Mononuclear cell (primary cell): ENCODE data around the gene NRP2. TPM values are rescaled to one million over a fixed set of nuclear protein-coding genes. Genes with fewer than 3 reads are reported as not detected.

Experiments
- H3K27me3 ChIP-seq: 2 replicates; pipeline ENCODE4 v1.6.0; 2011; ENCODE audit warnings: low read length, control low read depth; ENCODE audit not compliant: insufficient read depth
- H3K4me1 ChIP-seq: 2 replicates; pipeline ENCODE4 v1.5.1; 2011; ENCODE audit warnings: mild to moderate bottlenecking, low read length, control low read depth; ENCODE audit not compliant: insufficient read depth
- H3K4me3 ChIP-seq: 2 replicates; pipeline ENCODE4 v1.5.1; 2011; ENCODE audit warnings: mild to moderate bottlenecking, low read length, moderate library complexity
- H3K9me3 ChIP-seq: 2 replicates; pipeline ENCODE4 v1.5.1; 2011; ENCODE audit warnings: low read depth, mild to moderate bottlenecking, control low read depth, low read length
- total RNA-seq: library from RNA; depleted of rRNA; stranded (reverse); fragments of >200 nt; gene quantifications from one replicate; pipeline ENCODE4 v1.2.3, GENCODE V29; 2012

The NRP2 gene
- total RNA-seq, 1 donor = 7.5 TPM

DNA sequence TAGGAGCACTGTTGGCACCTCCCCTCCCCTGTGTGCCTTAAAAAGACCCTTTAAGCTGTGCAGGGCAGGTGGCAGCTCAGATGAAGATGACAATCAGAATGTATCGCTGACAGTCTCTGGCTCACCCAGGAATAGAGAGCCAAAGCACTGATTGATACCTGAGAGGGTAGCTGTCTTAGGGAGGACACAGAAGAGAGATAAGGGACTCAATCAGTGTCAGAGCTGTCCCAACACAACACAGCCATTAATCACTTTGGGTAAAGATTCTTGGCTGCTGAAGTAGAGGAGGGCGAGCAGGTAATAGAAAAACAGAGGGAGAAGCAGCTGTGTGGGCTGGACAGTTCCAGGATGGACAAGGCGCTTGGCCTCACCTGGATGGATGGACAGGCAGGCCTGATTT lies 124.9 kb downstream of the NRP2 start:
- no peaks in the 10 kb centered on the region for H3K4me1 ChIP-seq
- H3K27me3 ChIP-seq = no peaks in the 10 kb centered on the region
- H3K9me3 ChIP-seq = no peaks in the 10 kb centered on the region
- no peak overlapping the region for H3K4me3 ChIP-seq

- Histone ChIP-seq H3K9me3 (no peaks in the 10 kb centered on the region), H3K4me1 (no peaks in the 10 kb centered on the region), H3K27me3 (no peaks in the 10 kb centered on the region), H3K4me3 (no peak overlapping the region)
Measured at GRCh38 chr2:205807758-205808157, 125.5 kb downstream of the NRP2 start.

DNA sequence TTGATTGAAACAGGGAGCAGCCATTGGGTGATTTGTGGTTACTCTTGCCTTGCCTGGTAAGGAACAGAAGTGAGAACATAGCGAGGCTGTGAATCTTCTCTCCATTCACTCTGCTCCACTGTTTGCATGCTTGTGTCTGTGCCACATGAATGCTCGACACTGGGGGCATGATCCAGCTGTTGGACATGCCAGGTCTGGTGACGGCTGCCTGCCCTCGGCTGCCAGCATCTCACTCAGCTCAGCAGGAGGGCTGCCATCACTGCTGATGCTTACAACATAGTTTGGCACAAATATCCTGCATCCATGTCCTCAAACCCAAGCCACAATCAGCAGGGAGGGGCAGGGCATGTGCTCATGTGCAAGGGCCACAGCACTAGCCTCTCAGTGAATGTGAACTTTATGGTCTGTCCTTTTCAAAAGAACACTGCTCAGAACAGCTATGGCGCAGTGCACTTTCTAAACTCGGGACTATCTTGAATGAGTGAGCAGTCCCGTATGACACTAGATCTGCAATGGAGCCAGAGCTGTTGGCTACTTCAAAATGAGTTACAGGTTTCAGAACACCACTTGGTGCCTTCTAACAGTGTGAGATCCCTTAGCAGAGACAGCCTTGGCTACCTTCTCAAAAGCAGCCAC lies 126.3 kb downstream of the NRP2 start:
- Histone ChIP-seq H3K4me3 (no peak overlapping the region), H3K4me1 (no peaks in the 10 kb centered on the region), H3K9me3 (no peaks in the 10 kb centered on the region), H3K27me3 (no peaks in the 10 kb centered on the region)

DNA sequence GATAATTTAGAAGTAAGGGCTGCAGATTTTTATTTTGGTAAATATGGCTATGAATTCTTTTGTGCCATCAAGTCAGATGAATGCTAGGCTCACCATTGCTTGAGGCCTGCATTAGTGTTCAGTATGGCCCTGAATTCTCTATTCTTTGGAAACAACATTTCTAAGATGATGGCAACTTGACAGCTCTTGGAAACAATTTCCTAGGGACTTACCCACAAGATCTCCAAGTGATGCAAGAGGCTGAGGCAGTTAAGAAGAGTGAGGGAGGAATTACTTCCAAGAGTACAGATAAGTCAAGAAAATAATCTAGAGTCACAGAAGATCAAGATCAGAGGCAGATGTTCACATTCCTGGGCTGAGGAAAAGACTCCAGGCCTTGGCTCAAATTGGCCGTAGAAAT lies 129.1 kb downstream of the NRP2 start:
- Histone ChIP-seq H3K4me3 (no peak overlapping the region), H3K27me3 (peaks cover 2% of the 10 kb centered on the region), H3K9me3 (no peaks in the 10 kb centered on the region), H3K4me1 (no peaks in the 10 kb centered on the region)

DNA sequence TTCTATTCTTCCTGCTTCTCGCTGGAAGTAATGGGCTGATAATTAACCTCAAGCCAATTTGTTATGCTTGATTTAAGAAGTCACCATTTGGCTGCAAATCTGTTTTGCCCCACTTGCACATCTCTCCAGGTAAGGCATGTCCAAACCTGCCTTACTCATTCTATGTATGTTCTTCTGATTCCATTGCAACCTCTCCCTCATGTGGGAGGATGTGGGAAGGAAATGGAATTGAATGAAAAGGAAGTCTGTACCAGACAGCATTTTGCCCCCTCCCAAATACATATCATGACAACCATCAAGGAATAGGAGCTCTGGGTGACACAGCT lies 131.7 kb downstream of the NRP2 start:
- Histone ChIP-seq H3K4me1 (no peaks in the 10 kb centered on the region), H3K4me3 (no peak overlapping the region), H3K9me3 (no peaks in the 10 kb centered on the region), H3K27me3 (peaks cover 5% of the 10 kb centered on the region)

DNA sequence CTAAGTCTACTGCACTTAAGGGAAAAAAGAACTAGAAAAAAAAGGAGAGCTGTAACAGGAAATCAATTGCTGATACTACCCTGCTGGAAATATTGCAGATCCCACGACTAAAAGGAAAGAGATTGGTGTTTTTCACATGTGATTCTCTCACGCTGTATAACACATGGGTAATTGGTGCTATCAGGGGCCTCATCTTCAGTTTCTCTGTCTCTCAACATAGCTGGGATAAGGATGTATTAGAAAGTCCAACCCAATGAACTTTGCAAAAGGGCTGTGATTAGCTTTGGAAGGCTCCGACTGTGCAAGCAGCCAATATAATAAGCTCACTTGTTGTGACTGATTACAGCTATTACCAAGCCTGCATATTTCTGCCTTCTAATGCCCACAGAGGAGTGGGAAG lies 133.4 kb downstream of the NRP2 start:
- H3K4me1 ChIP-seq = no peaks in the 10 kb centered on the region
- H3K9me3 ChIP-seq = no peaks in the 10 kb centered on the region
- H3K27me3 ChIP-seq = peaks cover 5% of the 10 kb centered on the region
- H3K4me3 ChIP-seq = no peak overlapping the region

GRCh38 chr2:205816268-205816667 lies 134.0 kb downstream of the NRP2 start:
- no peaks in the 10 kb centered on the region for H3K9me3 ChIP-seq
- H3K27me3 ChIP-seq = peaks cover 5% of the 10 kb centered on the region
- no peak overlapping the region for H3K4me3 ChIP-seq
- no peaks in the 10 kb centered on the region for H3K4me1 ChIP-seq

GRCh38 chr2:205822579-205822978 lies 140.3 kb downstream of the NRP2 start:
- Histone ChIP-seq H3K27me3 (peaks cover 3% of the 10 kb centered on the region), H3K9me3 (no peaks in the 10 kb centered on the region), H3K4me1 (no peaks in the 10 kb centered on the region), H3K4me3 (no peak overlapping the region)

GRCh38 chr2:205827809-205828365 lies 145.6 kb downstream of the NRP2 start:
- no peaks in the 10 kb centered on the region for H3K4me1 ChIP-seq
- no peak overlapping the region for H3K4me3 ChIP-seq
- no peaks in the 10 kb centered on the region for H3K27me3 ChIP-seq
- no peaks in the 10 kb centered on the region for H3K9me3 ChIP-seq

GRCh38 chr2:205833864-205834263 lies 151.6 kb downstream of the NRP2 start:
- no peaks in the 10 kb centered on the region for H3K27me3 ChIP-seq
- H3K9me3 ChIP-seq = no peaks in the 10 kb centered on the region
- H3K4me3 ChIP-seq = no peak overlapping the region
- no peaks in the 10 kb centered on the region for H3K4me1 ChIP-seq

- Histone ChIP-seq H3K4me1 (no peaks in the 10 kb centered on the region), H3K4me3 (no peak overlapping the region), H3K9me3 (no peaks in the 10 kb centered on the region), H3K27me3 (no peaks in the 10 kb centered on the region)
Measured at GRCh38 chr2:205834796-205835195, 152.5 kb downstream of the NRP2 start.

DNA sequence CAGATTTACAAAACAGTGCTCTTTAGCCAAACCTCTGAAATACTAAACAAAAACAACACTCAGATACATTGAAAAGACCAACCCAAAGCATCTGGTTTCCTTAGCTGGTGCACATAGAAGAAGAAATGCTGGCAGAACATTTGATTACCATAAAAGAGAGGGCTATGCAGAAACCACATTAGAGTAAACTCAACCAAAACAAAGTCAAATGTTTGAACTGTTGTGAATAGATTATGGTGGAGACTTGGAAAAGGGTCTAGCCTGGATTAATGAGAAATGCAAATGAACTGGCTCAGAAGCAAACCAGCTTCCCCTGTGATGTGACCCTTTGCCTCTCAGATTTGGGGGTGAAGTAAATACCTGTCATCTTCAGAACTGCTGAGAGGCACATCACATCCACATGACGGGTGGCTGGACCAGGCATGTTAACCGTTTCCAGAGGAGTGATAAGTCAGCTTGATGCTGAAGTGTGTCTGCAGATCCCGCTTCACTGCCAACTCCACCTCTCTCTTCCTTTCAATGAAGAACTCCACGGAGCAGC lies 153.0 kb downstream of the NRP2 start:
- H3K4me3 ChIP-seq = no peak overlapping the region
- H3K4me1 ChIP-seq = no peaks in the 10 kb centered on the region
- no peaks in the 10 kb centered on the region for H3K27me3 ChIP-seq
- no peaks in the 10 kb centered on the region for H3K9me3 ChIP-seq

DNA sequence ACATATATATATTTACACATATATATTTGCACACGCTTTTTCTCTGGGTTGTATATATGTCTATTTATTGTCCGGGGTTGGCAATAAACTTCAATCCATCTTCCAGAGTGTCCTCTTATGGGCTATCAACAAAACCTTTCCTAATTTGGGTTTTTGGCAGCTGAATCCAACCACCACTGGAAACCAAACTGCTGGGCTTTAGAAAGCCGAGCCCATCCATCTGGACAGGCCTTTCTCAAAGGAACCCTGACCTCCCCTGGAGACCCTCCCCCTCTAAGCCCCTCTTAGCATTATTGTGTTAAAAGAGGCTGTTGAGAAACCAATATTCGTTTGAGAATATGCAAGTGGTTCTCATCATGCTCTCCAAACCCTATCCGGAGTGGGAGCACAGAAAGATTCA lies 153.6 kb downstream of the NRP2 start:
- Histone ChIP-seq H3K9me3 (no peaks in the 10 kb centered on the region), H3K4me1 (no peaks in the 10 kb centered on the region), H3K4me3 (no peak overlapping the region), H3K27me3 (no peaks in the 10 kb centered on the region)

DNA sequence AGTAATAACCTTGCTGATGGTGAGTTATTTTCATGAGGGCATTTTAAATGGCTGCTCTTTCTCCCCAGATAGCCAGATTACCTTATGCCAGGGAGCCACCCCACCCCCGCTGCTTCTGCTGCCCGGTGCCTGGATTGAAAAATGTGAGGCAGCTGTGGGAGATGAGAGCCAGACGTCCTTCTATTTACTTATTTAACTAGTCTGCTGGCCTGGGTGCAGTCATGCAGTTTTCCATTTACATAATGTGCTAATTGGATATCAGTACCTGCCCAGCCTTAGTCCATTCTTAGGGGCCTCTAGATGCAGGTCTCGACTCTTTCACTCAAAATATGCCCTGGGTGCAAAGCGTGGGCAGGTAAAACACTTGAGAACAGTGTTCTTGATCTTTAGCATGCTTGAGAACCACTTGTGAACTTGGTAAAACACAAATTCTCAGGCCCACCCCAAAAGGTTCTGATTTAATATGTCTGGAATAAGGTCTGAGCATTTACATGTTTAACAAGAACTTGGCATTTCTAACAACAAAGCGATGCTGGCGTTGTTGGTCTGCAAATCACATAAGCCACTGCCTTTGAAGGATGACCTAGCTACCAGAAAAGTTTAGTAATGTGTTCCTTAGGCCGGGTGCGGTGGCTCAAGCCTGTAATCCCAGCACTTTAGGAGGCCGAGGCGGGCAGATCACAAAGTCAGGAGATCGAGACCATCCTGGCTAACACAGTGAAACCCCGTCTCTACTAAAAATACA lies 154.3 kb downstream of the NRP2 start:
- H3K4me1 ChIP-seq = no peaks in the 10 kb centered on the region
- H3K4me3 ChIP-seq = no peak overlapping the region
- H3K27me3 ChIP-seq = no peaks in the 10 kb centered on the region
- no peaks in the 10 kb centered on the region for H3K9me3 ChIP-seq

GRCh38 chr2:205837663-205838062 lies 155.4 kb downstream of the NRP2 start:
- Histone ChIP-seq H3K27me3 (no peaks in the 10 kb centered on the region), H3K9me3 (no peaks in the 10 kb centered on the region), H3K4me3 (no peak overlapping the region), H3K4me1 (no peaks in the 10 kb centered on the region)

DNA sequence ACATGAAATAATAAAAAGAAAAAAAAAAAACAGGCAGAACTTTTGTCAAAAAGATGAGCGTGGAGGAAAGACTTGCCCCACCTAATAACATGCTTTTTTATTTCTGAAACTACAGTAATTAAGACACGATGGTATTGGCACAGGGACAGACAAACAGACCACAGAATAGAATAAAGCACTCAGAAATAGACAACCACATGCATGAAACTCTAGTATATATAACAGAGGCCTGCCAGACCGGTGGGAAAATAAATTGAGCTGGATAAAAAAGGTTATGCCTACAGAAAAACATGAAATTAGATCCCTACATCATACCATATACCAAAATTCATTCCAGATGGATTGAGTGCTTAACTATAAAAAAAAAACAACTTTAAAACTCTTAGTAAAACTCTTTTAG lies 163.1 kb downstream of the NRP2 start:
- H3K4me1 ChIP-seq = no peaks in the 10 kb centered on the region
- no peak overlapping the region for H3K4me3 ChIP-seq
- no peaks in the 10 kb centered on the region for H3K27me3 ChIP-seq
- no peaks in the 10 kb centered on the region for H3K9me3 ChIP-seq
